Hippocampal formation (tissue), 2 donors: ENCODE data around the gene ID4.

Source experiments
- DNase-seq, 2 donors: peaks; one replicate each; lab custom pipeline; 2025; lab: John Stamatoyannopoulos, UW

Gene ID4

DNA sequence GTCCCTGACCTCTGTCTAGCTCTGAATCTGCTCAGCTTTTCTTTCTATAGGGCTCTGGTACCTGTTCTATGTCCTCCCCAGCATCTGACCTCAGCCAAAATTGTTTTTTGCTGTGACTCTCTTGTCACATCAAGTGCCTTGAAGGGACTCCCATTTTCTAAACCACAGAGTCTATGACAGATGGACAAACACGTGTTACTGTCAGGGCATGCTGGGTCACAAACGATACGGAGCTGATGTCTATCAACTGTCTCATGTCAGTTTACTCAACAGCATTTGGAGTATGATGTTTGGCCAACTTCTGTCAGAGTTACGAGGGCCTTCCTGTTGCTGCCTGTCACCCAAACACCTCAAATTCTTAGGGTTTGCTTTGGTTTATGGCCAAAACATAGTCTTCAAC, 20.5 kb downstream of the ID4 start:
- no peak for DNase-seq

DNA sequence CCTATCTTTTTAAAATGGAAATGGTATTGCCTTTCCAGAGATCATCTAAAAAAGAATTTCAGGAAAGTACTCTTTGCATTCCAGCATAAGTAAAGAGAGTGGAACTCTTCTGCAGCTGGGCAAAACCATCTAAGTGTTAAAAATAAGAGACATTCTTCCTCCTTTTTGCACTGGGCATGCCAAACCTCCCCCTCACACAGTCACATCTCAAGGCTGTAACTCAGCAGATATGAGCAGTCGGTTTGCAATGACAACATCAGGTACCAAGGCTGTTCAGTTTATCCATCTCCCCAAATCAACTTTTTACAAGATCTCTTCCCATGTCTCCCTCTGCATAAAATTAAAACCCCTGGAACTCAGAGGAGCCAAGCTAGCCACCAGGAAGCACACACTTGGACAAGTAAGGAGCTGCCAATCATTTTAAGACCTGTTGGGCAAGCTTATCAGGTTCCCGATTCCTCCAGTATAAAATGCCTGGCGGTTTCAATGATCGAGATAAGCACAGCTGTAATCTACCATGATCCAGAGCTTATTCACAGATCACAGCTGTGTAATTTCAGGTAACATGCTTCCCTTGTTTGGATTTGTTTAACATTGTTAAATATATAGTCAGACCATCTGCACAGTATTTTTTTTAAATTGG, 23.2 kb downstream of the ID4 start:
- no peak for DNase-seq

DNA sequence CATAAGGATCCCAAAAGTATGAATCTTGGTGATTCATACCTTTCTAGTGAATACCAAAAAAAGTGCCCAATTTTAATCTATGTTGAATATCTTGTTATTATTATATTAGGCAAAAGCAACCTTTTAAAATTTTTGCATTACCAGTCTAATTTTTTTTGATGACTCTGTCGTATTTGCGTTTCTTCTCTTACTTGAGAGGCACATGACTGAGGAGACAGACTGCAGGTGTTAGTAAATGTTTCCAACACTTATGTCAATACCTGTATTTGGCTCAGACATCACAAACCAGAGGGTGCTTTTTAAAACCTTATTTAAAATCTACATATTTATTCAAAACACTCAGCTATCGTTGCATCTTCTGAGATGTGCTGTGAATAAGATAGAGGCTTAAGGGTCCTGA, 27.1 kb downstream of the ID4 start:
- DNase-seq: no peak

DNA sequence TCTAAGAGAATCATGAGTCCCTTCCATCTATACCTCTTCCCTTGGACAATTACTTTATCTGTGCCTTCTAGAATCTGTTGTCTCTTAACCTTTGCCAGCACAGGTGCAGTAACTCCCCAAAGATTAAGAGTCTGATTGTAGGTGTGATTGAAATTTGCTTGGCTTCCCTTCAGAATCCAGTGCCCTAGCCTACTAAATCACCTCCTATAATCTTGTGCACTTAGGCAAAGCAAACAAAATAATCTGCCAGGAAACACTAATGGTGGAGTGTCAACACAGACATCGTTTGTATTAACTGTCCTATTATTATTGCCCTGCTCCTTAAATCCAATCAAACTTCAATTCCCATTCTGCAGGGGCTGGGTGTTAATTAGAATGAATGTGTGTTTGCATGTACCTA, 28.0 kb downstream of the ID4 start:
- no peak for DNase-seq

DNA sequence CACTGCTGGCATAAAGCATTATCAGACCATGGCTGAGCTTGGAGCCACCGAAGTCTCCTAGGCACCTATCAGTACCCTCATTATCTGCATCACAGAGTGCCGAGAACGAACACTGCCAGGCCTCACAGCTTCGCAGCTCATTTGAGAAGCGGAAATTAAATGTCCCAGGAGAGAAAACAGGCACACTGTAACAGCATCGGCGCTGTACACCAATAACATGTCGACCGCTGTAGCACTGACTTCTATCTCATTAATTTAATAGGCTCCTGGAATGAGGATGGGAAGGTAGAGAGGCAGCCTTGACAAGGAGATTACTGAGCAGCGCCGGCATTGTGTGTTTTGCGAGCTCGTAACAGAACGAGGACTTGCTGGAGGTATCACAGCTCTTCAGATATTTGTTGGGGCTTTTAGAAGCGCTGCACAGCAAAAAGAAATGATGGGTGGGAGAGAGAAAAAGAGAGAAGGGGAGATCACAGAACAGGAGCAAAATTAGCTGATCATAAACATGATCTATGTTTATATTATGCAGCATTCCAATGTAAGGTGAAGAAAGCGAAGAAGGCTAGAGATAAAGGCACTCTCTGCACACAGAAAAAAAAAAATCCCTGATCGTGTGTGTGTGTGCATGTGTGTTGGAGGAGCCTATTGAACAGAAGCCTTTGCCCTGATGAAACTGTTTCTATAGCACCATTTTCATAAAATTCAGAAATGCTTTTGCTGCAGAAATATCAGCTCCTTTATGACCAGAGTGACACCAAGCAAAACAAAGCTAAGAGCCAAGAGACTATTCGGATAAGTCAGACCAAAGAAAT, 29.2 kb downstream of the ID4 start:
- no peak for DNase-seq

DNA sequence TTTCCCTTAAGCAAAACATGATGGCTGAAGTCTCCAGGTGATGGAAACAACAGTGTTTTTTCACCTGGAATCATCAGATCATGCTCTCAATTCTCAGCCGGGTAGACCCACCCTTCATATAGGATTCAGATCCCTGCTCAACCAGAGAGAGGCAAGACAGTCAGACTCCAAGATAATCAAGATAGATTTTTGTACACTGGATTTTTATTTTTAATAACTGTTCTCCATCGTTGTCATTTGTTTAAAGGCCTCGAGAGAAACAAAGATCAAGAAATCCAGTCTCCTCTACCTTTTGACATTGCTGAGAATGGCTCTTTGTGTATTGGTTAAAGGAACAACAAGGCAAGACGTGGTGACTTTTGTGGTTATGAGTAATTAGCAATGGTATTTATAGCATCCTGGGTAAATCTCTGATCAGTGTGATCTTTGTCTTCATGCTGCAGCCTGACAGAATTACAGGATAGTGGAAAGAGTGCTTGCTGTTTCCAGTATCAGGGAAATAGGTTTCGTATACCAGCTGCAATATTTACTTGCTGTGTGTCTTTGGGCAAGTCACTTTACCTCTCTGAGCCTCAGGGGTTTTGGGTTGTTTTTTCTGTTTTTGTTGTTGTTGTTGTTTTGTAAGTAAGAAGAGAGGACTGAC, 29.9 kb downstream of the ID4 start:
- no peak for DNase-seq

DNA sequence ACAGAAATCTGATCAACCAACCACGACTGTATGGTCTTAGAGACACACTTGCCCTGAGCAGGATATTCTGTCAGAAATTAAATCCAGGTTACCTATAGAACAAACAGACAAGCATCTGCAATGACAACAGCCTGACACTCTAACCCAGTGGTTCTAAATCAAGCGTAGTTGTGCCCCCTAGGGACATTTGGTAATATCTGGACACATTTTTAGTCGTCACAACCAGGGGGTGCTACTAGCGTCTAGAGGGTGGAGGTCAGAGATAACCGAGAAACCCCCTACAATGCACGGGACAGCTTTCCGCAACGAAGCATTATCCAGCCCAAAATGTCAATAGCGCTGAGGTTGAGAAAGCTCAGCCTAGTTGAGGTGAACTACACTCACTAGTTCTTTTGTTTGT, 32.3 kb downstream of the ID4 start:
- DNase-seq: no peak

DNA sequence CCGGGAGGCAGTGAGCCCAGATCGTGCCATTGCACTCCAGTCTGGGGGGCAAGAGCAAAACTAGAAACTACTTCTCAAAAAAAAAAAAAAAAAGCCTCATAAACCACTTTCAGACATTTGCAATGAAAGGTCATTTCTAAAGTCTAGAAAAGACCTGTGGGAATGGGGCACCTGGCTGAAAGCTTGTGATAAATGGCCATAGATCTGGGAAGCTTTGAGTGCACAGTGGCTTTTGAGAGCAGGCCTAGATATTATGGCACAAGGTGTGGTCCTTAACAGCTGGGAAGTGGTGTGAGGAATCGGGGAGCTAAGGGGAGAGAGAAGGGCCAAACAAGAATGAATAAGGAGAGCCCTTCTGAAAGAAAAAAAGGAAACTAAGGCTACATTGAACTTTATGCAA, 33.2 kb downstream of the ID4 start:
- DNase-seq: no peak

DNA sequence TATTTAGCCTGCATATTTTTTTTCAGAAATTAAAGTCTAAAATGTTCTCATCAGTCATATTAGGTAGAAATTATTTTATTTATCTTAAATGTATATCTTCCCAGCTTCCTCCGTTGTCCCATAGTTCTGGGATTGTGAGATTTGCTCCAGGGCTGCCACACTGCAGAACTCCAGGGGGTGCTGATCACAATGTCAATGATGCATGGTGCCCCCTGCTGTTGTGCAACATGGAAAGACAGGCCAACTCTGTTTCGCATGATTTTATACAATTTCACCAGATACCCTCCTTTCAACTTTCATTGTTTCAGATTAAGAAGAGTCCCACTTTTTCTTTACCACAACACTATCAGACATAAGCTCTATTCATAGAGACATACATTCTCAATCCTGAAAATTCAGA, 35.9 kb downstream of the ID4 start:
- no peak for DNase-seq

DNA sequence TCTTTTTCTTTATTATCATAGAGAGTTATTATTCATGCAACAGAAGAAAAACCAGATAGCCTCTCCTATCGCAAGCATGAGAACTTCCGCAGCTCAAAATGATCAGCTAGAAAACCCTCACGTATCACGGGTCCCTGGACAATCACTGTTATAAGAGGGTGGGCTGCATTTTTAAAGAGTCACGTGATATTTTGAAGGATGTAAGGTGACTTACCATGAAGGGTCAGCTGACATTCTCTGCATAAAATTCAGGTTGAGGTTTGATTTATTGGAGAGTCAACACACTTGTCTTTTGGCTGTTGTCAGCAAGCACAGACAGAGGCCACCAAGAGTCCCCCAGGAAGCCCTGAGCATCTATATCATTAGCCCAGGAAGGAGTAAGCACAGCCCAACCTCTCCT, 39.5 kb downstream of the ID4 start:
- DNase-seq: no peak

DNA sequence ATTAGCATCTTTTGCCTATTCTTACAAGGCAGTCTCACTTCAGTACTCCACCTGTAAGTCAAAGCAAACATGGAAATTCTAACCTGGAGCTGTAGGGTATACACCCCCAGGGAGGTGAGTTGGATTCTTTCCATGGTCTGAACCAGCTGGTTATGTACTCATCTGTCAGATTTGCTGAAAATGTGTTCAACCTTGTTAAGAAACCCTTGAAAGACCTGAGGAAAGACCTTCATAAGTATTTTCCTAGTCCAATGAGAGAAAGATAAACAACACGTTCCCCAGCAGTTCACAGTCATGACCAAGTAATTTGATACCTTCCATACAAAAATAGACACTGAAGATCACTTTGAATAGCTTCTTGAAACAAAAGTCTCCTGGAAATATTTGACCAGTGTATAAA, 42.5 kb downstream of the ID4 start:
- DNase-seq: no peak

DNA sequence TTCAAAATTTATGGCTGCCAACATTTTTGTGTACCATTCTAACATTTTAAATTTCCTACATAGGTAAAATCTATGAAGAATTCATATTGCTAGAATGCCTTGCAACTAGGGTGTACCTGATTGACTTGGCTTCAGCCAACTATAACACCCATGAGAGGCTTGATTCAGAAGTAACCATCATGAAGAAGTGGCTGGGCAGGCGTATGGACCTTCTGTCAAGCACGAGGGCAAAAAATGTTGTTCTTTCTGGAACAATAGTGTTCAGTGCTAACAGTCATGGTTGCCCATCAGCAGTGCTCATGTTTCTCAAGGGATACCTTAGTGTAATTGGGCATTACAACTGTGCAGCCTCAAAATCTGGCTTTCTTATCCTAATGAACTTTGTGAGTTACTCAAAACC, 42.9 kb downstream of the ID4 start:
- no peak for DNase-seq

DNA sequence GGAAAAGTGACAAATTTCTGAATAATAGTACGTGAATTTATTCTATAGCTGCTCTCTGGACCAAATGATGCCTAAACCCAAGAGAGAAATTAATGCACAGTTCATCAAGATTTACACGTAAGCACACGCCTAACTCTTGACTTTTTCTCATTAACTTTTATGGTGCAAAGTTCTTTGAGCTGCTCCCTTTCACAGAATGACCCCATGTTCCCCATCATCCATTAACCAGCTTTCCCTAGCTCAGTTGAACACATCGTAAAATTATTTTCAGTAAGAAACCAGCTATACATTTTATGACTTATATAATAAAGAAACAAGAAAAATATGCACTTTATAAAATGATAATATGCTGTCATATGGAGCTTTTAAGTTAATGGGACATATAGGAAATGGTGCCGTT, 54.3 kb downstream of the ID4 start:
- DNase-seq: no peak
